ENCODE measurements around the gene AACS. TPM values are rescaled to one million over a fixed set of nuclear protein-coding genes. Genes with fewer than 3 reads are reported as not detected.

Gene AACS
- polyA plus RNA-seq, 1 experiment, result 27.5 TPM

GRCh38 chr12:125021771-125022170, 43.5 kb upstream of the AACS start:
- H3K36me3 ChIP-seq (ENCODE audit: control insufficient read depth, insufficient read depth, low read length), result no peaks in the 10 kb centered on the region
- no peaks in the 10 kb centered on the region for H3K27me3 ChIP-seq (ENCODE audit: control insufficient read depth, insufficient read depth, low read length)
- ChIA-PET POLR2A (no interaction called here), CTCF (interaction anchor here (0.6 kb wide), 1 partner anchor 16 kb away, joined by 3 read pairs; no protein-coding TSS in a partner anchor)
- H3K4me3 ChIP-seq (ENCODE audit: low read depth, low read length), result no peak overlapping the region
- no peak for DNase-seq (ENCODE audit: low read depth)
- no peak for TF ChIP-seq CTCF (IDR thresholded peaks at IDR 0.05; ENCODE audit: insufficient read depth, low read depth, low read length)

- Histone ChIP-seq H3K27me3 (ENCODE audit: control insufficient read depth, insufficient read depth, low read length) (no peaks in the 10 kb centered on the region), H3K36me3 (ENCODE audit: control insufficient read depth, insufficient read depth, low read length) (no peaks in the 10 kb centered on the region), H3K4me3 (ENCODE audit: low read depth, low read length) (no peak overlapping the region)
- POLR2A ChIA-PET, result no interaction called here
- no peak for TF ChIP-seq CTCF (IDR thresholded peaks at IDR 0.05; ENCODE audit: insufficient read depth, low read depth, low read length)
- no peak for DNase-seq (ENCODE audit: low read depth)
- CTCF ChIA-PET, result no interaction called here
These were observed 42.2 kb upstream of the AACS start for GRCh38 chr12:125023065-125023464.

GRCh38 chr12:125024949-125025563, 40.2 kb upstream of the AACS start:
- DNase-seq (ENCODE audit: low read depth), result no peak
- no peaks in the 10 kb centered on the region for H3K27me3 ChIP-seq (ENCODE audit: control insufficient read depth, insufficient read depth, low read length)
- POLR2A ChIA-PET, result no interaction called here
- CTCF ChIA-PET, result interaction anchor here (1.3 kb wide), 1 partner anchor 13 kb away, joined by 3 read pairs; no protein-coding TSS in a partner anchor
- no peak overlapping the region for H3K4me3 ChIP-seq (ENCODE audit: low read depth, low read length)
- no peaks in the 10 kb centered on the region for H3K36me3 ChIP-seq (ENCODE audit: control insufficient read depth, insufficient read depth, low read length)
- TF ChIP-seq CTCF (IDR thresholded peaks at IDR 0.05; ENCODE audit: insufficient read depth, low read depth, low read length), result no peak

- DNase-seq (ENCODE audit: low read depth), result no peak
- Histone ChIP-seq H3K27me3 (ENCODE audit: control insufficient read depth, insufficient read depth, low read length) (no peaks in the 10 kb centered on the region), H3K4me3 (ENCODE audit: low read depth, low read length) (no peak overlapping the region), H3K36me3 (ENCODE audit: control insufficient read depth, insufficient read depth, low read length) (no peaks in the 10 kb centered on the region)
- ChIA-PET POLR2A (no interaction called here), CTCF (interaction anchor here (1.3 kb wide), 1 partner anchor 14 kb away, joined by 3 read pairs; no protein-coding TSS in a partner anchor)
- no peak for TF ChIP-seq CTCF (IDR thresholded peaks at IDR 0.05; ENCODE audit: insufficient read depth, low read depth, low read length)
These were observed 39.5 kb upstream of the AACS start for GRCh38 chr12:125025606-125026235.

GRCh38 chr12:125028106-125028505, 37.1 kb upstream of the AACS start:
- CTCF ChIA-PET, result no interaction called here
- no peak for TF ChIP-seq CTCF (IDR thresholded peaks at IDR 0.05; ENCODE audit: insufficient read depth, low read depth, low read length)
- DNase-seq (ENCODE audit: low read depth), result no peak
- POLR2A ChIA-PET, result no interaction called here
- no peak overlapping the region for H3K4me3 ChIP-seq (ENCODE audit: low read depth, low read length)
- no peaks in the 10 kb centered on the region for H3K27me3 ChIP-seq (ENCODE audit: control insufficient read depth, insufficient read depth, low read length)
- H3K36me3 ChIP-seq (ENCODE audit: control insufficient read depth, insufficient read depth, low read length), result no peaks in the 10 kb centered on the region

Measured in BJ (cell line).